ENCODE measurements around the gene DOCK11.

The DOCK11 gene

GRCh38 chrX:118720058-118720707, 224.6 kb downstream of the DOCK11 start:
- H3K4me3 ChIP-seq (replicated peaks; ENCODE audit: low read depth, low read length), result no peak overlapping the region
- TF ChIP-seq CTCF (IDR thresholded peaks at IDR 0.05; ENCODE audit: low read length, missing control alignments), result no peak
- DNase-seq (ENCODE audit: low read depth), result no peak

- DNase-seq (ENCODE audit: low read depth), result no peak
- H3K4me3 ChIP-seq (replicated peaks; ENCODE audit: low read depth, low read length), result no peak overlapping the region
- TF ChIP-seq CTCF (IDR thresholded peaks at IDR 0.05; ENCODE audit: low read length, missing control alignments), result no peak
Measured at GRCh38 chrX:118723376-118723775, 227.8 kb downstream of the DOCK11 start.

GRCh38 chrX:118724365-118724764, 228.8 kb downstream of the DOCK11 start:
- no peak overlapping the region for H3K4me3 ChIP-seq (replicated peaks; ENCODE audit: low read depth, low read length)
- no peak for DNase-seq (ENCODE audit: low read depth)
- TF ChIP-seq CTCF (IDR thresholded peaks at IDR 0.05; ENCODE audit: low read length, missing control alignments), result no peak

- DNase-seq (ENCODE audit: low read depth), result peak; percentile 48
- no peak overlapping the region for H3K4me3 ChIP-seq (replicated peaks; ENCODE audit: low read depth, low read length)
- TF ChIP-seq CTCF (IDR thresholded peaks at IDR 0.05; ENCODE audit: low read length, missing control alignments), result no peak
Measured at GRCh38 chrX:118724775-118725174, 229.2 kb downstream of the DOCK11 start.

- no peak for DNase-seq (ENCODE audit: low read depth)
- no peak for TF ChIP-seq CTCF (IDR thresholded peaks at IDR 0.05; ENCODE audit: low read length, missing control alignments)
- no peak overlapping the region for H3K4me3 ChIP-seq (replicated peaks; ENCODE audit: low read depth, low read length)
Measured at GRCh38 chrX:118726396-118726795, 230.8 kb downstream of the DOCK11 start.

- DNase-seq (ENCODE audit: low read depth), result peak; percentile 81
- H3K4me3 ChIP-seq (replicated peaks; ENCODE audit: low read depth, low read length), result peak within 1 kb of the TSS; percentile 62
- no peak for TF ChIP-seq CTCF (IDR thresholded peaks at IDR 0.05; ENCODE audit: low read length, missing control alignments)
Measured at GRCh38 chrX:118726887-118727685, 231.5 kb downstream of the DOCK11 start, which contains the start of gene IL13RA1. TSS of gene IL13RA1 (plus strand) at chrX:118727606. CDS start at chrX:118727639, 33 bp downstream.

Data from fibroblast of pulmonary artery (primary cell).